ENCODE data around the gene ANKRD49.

ANKRD49 gene

DNA sequence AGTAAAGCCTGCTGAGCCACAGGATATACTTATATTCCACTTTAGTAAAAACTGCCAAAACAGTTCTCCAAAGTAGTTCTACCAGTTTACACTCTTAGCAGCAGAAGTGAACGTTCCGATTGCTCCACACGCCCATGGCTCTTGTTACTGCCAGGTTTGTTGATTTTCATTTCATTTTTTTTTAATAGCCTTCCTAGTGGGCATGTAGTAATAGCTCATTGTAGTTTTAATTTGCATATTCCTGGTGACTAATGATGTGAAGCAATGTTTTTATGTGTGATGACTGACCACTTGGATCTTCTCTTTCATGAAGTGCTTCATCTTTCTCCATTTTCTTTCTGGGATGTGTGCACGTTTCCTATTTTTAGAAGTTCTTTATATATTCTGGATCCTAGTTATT is 13.7 kb downstream of the ANKRD49 start:
- DNase-seq (ENCODE audit: low read depth) = no peak

GRCh38 chr11:94511932-94512781 is 18.4 kb downstream of the ANKRD49 start, which contains the start of gene C11orf97:
C11orf97 (plus strand) TSS chr11:94512461; CDS start chr11:94512529, 68 bp downstream.
- peak; percentile 46 for DNase-seq (ENCODE audit: low read depth)

- DNase-seq (ENCODE audit: low read depth) = no peak
These were observed 19.3 kb downstream of the ANKRD49 start for GRCh38 chr11:94513091-94513490.

GRCh38 chr11:94515398-94515797 is 21.6 kb downstream of the ANKRD49 start:
- no peak for DNase-seq (ENCODE audit: low read depth)

- no peak for DNase-seq (ENCODE audit: low read depth)
These were observed 22.9 kb downstream of the ANKRD49 start for GRCh38 chr11:94516725-94517124.

- DNase-seq (ENCODE audit: low read depth) = no peak
These were observed 24.5 kb downstream of the ANKRD49 start for GRCh38 chr11:94518300-94518699.

GRCh38 chr11:94519478-94520084 is 25.8 kb downstream of the ANKRD49 start:
- no peak for DNase-seq (ENCODE audit: low read depth)

DNA sequence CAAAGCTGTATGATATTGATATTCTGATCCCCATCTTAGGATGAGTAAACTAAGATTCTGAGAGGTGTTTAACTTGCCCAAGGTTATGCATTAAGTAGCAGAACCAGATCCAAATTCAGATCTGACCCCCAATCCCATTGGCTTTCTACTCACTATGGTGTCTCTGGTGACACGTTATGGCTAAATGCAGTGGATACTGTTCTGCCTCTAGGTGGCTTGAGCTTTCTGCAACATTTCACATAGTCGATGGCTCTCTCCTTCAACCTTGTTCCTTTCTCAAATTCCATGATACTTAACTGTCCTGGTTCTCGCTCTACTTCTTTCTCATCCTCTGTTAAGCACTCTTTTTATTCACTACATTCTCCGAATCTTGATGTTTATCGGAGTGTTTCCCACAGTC is 27.9 kb downstream of the ANKRD49 start:
- DNase-seq (ENCODE audit: low read depth) = no peak

DNA sequence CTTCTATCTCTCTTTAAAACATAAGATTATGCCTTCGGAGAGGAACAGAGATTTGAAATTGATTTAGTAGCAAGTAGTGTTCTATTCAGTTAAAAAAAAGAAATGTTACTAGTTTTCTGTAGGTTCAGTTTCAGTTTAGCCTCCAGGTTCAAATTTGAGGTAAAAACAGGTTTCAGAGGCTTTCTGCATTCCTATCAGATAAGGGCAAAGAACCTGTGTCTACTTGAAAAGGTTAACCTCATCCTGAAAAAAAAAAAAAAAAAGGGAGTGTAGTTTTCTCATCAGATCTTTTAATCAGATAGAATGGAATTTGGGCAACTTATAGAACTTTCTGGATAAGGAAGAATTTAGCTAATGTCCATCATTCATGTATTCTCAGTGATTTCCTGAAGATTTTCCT is 30.6 kb downstream of the ANKRD49 start:
- no peak for DNase-seq (ENCODE audit: low read depth)

DNA sequence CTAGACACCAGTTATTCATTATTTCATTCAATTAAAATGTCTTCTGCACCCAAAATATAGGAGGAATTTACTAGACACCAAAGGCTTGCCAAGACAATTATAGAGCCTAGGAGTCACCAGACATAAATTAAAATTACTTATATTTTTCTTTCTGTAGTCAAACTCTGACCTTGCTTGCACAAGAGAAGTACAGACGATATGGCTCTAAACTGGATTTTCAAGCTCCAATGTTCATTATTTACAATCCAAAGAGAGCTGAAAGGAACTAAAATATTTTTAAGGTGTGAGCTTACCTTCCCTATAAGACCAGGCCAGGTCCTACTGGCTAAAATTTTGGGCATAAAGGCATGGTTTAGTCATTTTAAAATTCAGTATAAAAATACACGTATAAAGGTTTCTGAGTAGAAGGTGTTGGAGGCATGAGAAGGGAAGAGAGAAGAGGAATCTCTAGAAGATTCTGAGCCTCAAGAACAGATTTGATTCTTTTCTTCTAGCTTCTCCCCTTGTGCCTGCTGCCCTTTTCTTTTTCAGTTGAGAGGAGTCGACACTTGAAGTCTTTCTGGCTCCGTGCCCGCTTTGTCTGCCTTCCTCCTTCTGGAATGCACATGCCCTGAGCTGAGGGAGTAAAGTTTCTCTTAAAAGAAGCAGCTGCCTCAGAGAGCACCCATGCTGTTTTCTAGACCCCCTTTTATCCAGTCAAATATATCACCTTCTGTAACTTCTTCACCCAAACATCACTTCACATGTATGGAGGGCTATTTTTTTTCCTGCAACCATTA is 32.0 kb downstream of the ANKRD49 start:
- no peak for DNase-seq (ENCODE audit: low read depth)

DNA sequence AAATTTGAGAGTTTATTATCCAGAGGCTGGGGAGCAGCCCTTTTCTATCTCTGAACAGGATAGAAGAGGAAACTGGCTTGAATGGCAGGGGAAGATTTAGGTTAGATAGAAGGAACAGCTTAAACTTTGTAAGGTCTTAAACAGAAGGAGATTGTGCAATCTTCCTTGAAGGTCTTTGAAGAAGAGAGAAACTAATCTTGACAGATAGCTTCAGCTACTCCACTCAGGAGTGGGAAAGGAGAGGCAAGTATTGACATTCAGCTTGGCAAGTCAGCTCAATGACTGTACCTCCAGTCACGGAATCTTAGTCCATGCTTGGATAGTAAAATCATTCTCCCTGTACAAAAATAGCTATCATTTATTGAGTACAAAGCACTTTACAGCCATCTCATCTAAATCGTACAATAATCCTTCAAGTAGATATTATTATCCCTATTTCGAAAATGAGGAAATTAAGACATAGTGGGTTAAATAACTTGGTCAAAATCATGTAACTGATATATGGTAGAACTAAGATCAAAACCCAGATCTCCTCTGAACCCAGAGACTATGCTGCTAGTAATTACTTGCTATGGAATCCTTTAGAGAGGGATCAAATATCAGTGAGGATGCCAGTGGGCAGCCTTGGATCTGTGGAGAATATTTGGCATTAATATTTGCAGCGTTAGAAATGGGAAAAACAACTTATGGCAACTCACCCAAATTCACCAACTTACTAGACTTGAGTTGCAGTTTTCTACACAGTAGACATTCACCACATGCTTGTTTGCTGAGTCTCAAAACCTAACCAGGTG is 33.1 kb downstream of the ANKRD49 start:
- no peak for DNase-seq (ENCODE audit: low read depth)

- no peak for DNase-seq (ENCODE audit: low read depth)
These were observed 34.8 kb downstream of the ANKRD49 start for GRCh38 chr11:94528551-94528950.

DNA sequence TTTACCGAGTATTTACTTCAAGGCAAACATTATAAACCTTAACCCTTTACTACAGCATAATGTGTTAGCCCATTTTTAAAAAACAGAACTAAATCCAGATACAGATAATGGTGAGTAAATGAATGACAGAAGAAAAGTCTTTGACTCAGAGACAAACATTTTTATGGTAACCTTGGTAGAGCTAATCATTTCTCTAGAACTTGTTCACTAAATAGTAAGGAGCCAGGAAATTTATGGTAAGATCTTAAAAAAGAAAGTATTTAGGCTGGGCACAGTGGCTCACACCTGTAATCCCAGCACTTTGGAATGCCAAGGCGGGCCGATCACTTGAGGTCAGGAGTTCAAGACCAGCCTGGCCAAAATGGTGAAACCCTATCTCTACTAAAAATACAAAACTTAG is 38.4 kb downstream of the ANKRD49 start:
- no peak for DNase-seq (ENCODE audit: low read depth)

GRCh38 chr11:94533206-94533605 is 39.4 kb downstream of the ANKRD49 start:
- no peak for DNase-seq (ENCODE audit: low read depth)

DNA sequence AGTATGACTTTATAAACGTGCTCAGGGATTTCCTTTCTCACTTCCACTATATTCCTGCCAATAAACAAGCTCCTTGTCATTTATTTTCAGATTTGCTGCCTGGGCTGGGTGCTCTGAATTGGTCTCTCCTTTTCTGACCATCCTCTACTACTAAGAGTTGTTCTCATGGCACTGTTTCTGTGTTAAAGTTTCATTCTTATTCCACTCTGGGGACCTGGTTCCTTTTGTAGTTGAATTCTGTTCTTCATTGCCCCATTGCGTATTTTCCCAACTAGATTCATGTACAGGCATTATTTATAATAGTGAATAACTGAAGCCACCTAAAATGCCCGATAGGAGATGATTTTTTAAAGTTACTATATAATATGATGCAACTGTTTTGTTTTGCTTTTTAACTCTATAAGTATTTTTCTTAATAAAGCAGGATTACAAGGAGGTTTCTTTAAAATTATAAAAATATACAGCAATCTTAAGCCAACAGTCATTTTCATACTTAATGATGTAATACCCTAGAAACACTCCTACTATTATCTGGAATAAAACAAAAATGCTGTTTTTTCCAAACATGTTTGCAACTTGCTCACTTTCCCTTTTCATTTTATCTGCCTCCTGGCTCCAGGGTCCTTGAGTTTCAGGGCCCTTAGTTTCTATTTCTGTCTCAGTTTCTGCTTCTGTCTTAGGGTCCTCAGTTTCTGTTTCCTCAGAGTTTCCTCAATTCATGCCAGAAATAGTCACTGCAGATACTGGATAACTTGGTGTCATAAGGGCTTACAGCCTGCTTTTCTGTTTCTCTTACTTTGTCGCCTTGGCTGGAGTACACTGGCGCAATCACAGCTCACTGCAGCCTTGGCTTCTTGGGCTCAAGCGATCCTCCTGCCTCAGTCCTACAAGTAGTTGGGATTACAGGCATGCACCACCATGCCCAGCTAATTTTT is 40.2 kb downstream of the ANKRD49 start:
- no peak for DNase-seq (ENCODE audit: low read depth)

GRCh38 chr11:94536386-94536785 is 42.6 kb downstream of the ANKRD49 start:
- no peak for DNase-seq (ENCODE audit: low read depth)

- no peak for DNase-seq (ENCODE audit: low read depth)
These were observed 43.3 kb downstream of the ANKRD49 start for GRCh38 chr11:94537031-94537600.

- DNase-seq (ENCODE audit: low read depth) = no peak
These were observed 45.6 kb downstream of the ANKRD49 start for GRCh38 chr11:94539420-94539819.

- DNase-seq (ENCODE audit: low read depth) = peak; percentile 76
These were observed 50.2 kb downstream of the ANKRD49 start, which contains the start of gene FUT4 for GRCh38 chr11:94543695-94544645. FUT4 (plus strand) TSS chr11:94543921; CDS start chr11:94544134, 213 bp downstream.
